AG09319 (cell line): ENCODE data around the gene TSPAN32.

Experiments
- DNase-seq: peaks from one replicate; pipeline ENCODE4 v3.0.0-alpha.2; 2010; ENCODE audit warnings: low read depth; ENCODE audit errors: extremely low read depth
- CTCF ChIP-seq: IDR thresholded peaks from 2 replicates; pipeline ENCODE4 v1.5.1; 2011; ENCODE audit warnings: low read depth, mild to moderate bottlenecking, inconsistent platforms, low read length, moderate library complexity

Gene TSPAN32

GRCh38 chr11:2365571-2366210, 63.9 kb downstream of the TSPAN32 start:
- no peak for DNase-seq
- no peak for TF ChIP-seq CTCF

DNA sequence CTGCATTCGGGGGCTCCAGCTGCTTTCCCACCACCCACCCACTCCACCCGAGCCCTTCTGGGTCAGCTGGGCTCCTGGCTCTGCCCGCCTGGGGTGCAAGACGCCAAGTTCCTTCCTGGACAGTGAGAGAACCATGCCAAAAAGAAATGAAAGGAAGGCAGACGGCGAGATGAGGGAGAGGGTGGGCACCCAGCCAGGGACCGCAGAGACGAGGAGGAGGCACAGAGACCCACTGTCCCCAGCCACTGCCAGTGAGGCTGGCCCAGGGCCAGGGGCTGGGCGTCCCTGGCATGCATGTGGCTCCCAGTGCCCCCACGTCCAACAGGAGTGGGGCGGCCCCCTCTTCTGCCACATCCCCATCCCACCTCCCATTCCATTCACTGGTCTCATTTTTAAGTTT, 64.5 kb downstream of the TSPAN32 start:
- TF ChIP-seq CTCF, result no peak
- DNase-seq, result no peak

- TF ChIP-seq CTCF, result no peak
- no peak for DNase-seq
These were observed 64.9 kb downstream of the TSPAN32 start for GRCh38 chr11:2366733-2367132.

DNA sequence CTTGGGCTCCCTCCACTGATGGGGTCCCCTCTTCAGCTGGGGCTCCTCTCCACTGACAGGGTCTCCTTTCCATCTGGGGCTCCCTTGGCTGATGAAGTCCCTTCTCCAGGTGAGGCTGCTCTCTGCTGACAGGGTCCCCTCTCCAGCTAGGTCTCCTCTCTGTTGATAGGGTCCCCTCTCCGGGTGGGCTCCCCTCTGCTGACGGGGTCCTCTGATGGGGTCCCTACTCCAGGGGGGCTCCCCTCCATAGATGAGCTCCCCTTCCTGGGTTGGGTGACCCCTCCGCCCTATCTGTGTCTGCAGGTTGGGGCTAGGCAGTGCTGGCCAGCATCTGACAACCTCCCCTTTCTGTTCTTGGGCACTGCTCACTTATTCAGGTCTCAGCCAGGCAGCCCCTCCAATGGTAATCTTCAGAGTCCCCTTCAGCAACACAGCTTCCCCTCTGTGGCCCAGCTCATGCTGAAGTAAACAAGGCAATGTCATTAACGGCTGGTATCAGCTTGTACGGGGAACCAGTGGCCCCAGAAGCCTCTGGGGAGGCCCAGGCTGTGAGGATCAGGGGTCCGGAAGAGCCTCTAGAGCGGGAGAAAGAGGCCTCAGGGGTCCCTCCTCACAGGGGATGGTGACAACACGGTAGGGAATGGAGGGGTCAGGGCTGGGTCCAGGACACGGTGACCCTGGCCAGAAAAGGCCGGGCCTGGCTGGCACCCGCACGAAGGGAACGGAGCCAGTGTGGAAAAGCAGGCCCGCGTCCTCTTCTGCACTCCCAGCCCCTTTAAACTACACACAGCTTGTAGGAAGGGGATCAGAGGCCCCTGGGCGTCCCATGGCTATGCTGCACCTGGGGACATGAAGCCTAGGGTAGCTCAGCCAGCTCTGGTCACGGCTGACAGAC, 65.7 kb downstream of the TSPAN32 start:
- no peak for DNase-seq
- TF ChIP-seq CTCF, result no peak
